ENCODE results near the gene ZNF267.

DNA sequence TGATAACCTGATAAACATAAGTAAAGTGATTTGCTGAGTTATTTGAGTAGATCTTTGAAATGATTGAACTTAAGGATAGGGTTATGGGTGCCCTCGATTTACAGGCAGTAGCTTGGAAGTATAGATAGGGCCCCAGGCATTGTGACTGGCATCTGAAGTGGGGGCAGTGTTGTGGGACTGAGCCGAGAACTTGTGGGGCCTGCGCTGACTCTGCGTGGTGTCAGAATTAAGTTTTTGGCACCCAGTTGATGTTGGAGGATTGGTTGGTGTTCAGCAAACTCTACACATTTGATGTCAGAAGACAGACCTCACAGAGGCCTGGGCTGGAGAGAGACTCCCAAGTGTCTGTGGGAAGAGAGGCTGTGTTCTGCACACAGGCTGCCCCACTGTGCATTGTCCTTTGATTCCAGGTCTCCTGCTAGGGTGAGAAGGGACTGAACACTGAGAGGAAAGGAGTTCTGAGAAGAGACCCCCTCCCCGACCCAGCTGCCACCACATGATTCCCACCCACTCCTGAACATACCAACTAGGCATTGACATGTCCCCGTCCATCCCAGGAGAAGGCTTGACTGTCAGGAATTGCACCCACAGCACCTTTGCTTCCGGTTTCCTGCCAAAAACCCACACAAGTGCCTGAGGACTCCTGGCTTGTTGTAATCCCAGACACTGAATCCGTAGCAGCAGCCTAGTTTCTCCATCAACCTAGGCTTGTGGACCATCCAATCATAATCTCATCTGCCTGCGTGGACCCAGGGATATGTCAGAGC is 4.5 kb downstream of the ZNF267 start:
- TF ChIP-seq, protein P1, sequence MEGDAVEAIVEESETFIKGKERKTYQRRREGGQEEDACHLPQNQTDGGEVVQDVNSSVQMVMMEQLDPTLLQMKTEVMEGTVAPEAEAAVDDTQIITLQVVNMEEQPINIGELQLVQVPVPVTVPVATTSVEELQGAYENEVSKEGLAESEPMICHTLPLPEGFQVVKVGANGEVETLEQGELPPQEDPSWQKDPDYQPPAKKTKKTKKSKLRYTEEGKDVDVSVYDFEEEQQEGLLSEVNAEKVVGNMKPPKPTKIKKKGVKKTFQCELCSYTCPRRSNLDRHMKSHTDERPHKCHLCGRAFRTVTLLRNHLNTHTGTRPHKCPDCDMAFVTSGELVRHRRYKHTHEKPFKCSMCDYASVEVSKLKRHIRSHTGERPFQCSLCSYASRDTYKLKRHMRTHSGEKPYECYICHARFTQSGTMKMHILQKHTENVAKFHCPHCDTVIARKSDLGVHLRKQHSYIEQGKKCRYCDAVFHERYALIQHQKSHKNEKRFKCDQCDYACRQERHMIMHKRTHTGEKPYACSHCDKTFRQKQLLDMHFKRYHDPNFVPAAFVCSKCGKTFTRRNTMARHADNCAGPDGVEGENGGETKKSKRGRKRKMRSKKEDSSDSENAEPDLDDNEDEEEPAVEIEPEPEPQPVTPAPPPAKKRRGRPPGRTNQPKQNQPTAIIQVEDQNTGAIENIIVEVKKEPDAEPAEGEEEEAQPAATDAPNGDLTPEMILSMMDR (IDR thresholded peaks at IDR 0.05): no peak
- no peak for TF ChIP-seq EP300 (IDR thresholded peaks at IDR 0.05)
- TF ChIP-seq POLR2A (IDR thresholded peaks at IDR 0.05; ENCODE audit: low read depth): no peak
